ENCODE measurements around the gene GBP3. TPM values are rescaled to one million over a fixed set of nuclear protein-coding genes. Genes with fewer than 3 reads are reported as not detected.
"Not testable (repeated sequence)": the region's sequence is repeated elsewhere in the genome, so short reads cannot be mapped to it uniquely, and the experiment has no call there.

GBP3 gene
- total and polyA plus RNA-seq, 2 of the 8 experiments (the other 6 are each of a cell fraction or from before 2014, with no cell fraction given) = not detected

DNA sequence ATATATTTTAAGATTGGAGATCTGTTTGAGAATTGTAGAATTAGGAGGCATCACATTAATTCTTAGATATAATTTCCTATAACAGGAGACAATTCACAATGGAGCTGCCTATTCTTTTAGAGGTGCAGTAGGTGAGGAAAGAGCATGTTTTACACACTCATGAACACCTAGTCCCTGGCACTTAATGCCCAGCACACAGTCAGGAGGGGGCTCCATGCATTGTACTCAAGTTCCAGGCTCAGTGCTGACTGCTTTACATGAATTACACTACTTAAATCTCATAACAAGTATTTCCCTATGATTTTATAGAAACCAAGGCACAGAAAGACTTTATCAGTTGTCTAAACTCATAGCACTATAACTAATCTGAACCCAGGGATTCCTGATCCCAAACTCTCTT is 360 bp upstream of the GBP3 start (continued):
- no peak for TF ChIP-seq CBX5 (IDR thresholded peaks at IDR 0.05; ENCODE audit: low read depth, low read length)

DNA sequence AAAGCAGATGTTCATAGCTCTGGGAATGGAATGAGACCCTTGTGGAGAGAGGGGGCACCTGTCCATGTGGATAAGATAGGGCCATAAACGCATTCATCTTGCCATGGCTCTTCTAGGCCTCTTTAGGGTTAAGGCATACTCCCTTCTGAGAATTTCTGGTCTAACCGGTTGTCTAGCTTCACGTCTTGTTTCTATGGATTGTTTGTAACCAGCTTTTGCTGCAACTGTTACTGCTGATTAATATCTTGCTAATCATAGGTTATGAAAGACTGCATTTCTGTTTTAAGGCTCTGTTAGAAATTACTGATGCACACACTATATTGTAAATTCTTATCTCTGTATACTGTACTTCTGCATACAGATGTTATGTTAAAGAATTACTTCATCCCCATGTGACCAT is 4.3 kb downstream of the GBP3 start:
- H3K79me2 ChIP-seq (ENCODE audit: control insufficient read depth in 1 of 2, insufficient read depth in 2 of 2, low read length in 2 of 2); H4K20me1 ChIP-seq (replicated peaks in 1 of 2; ENCODE audit: control insufficient read depth in 1 of 2, insufficient read depth in 2 of 2, low read length in 2 of 2); H2AK5ac ChIP-seq (ENCODE audit: low read depth, low read length); H2BK5ac ChIP-seq (ENCODE audit: low read depth, low read length); H3K9me3 ChIP-seq (ENCODE audit: insufficient read depth in 2 of 2, low read depth in 1 of 2, low read length in 1 of 2); H2BK20ac ChIP-seq (ENCODE audit: low read length); H4K91ac ChIP-seq (replicated peaks; ENCODE audit: insufficient read length, low read length); POLR2A ChIA-PET (ENCODE audit: partially characterized antibody); H3K79me1 ChIP-seq (ENCODE audit: low read depth, low read length); H3K4me1 ChIP-seq (replicated peaks in 1 of 4; ENCODE audit: control insufficient read depth in 3 of 4, insufficient read depth in 4 of 4, low read length in 3 of 4); CTCF ChIA-PET (ENCODE audit: partially characterized antibody); H2BK15ac ChIP-seq (ENCODE audit: low read length); H2BK12ac ChIP-seq (ENCODE audit: low read depth, low read length); H2AFZ ChIP-seq (ENCODE audit: low read length); H3K23me2 ChIP-seq (ENCODE audit: low read depth, low read length); H3K14ac ChIP-seq (ENCODE audit: insufficient read length); H4K5ac ChIP-seq (ENCODE audit: insufficient read length, low read depth, low read length); H3K23ac ChIP-seq (ENCODE audit: insufficient read length); DNase-seq (ENCODE audit: low read depth in 1 of 2, low spot score in 2 of 2); FAIRE-seq; H2BK120ac ChIP-seq (replicated peaks; ENCODE audit: low read depth, low read length); H3K56ac ChIP-seq (replicated peaks; ENCODE audit: insufficient read length, low read depth, low read length); H3K4ac ChIP-seq (replicated peaks; ENCODE audit: insufficient read length, low read depth, low read length); H3K4me2 ChIP-seq (ENCODE audit: insufficient read depth in 1 of 2, low read depth in 2 of 2, low read length in 2 of 2); H3K4me3 ChIP-seq (ENCODE audit: extremely low read depth in 1 of 4, insufficient read depth in 2 of 4, low read depth in 3 of 4, low read length in 4 of 4); H3K36me3 ChIP-seq (ENCODE audit: control insufficient read depth in 2 of 4, insufficient read depth in 4 of 4, low read length in 3 of 4); H3K18ac ChIP-seq (ENCODE audit: extremely low read depth, low read length); H4K8ac ChIP-seq (ENCODE audit: extremely low read depth, insufficient read depth, low read length); H3K27ac ChIP-seq (ENCODE audit: low read depth, low read length); H3K27me3 ChIP-seq (replicated peaks in 1 of 4; ENCODE audit: control insufficient read depth in 3 of 4, extremely low read depth in 1 of 4, insufficient read depth in 3 of 4, low read length in 3 of 4); H3K9ac ChIP-seq (replicated peaks in 1 of 4; ENCODE audit: extremely low read depth in 1 of 4, low read depth in 3 of 4, low read length in 3 of 4): not testable (repeated sequence)
- 91% methylated on average over 3 of the region's 3 CpGs; no CpG with 5 or more reads in 1 of the 2 experiments for WGBS, 2 experiments (ENCODE audit: extremely low coverage in 1 of 2, insufficient coverage in 1 of 2, insufficient read length in 1 of 2, insufficient replicate concordance in 2 of 2, low coverage in 1 of 2, low lambda C conversion rate in 2 of 2, missing lambda C conversion rate in 1 of 2)
